ENCODE measurements around the gene KIF2A. TPM values are rescaled to one million over a fixed set of nuclear protein-coding genes. Genes with fewer than 3 reads are reported as not detected.

KIF2A gene
- total RNA-seq, 4 donors from 2014 or later: 36.5 to 45.6 (median 41.9) TPM

GRCh38 chr5:62340979-62341378, 35.0 kb downstream of the KIF2A start:
- TF ChIP-seq, protein P1, sequence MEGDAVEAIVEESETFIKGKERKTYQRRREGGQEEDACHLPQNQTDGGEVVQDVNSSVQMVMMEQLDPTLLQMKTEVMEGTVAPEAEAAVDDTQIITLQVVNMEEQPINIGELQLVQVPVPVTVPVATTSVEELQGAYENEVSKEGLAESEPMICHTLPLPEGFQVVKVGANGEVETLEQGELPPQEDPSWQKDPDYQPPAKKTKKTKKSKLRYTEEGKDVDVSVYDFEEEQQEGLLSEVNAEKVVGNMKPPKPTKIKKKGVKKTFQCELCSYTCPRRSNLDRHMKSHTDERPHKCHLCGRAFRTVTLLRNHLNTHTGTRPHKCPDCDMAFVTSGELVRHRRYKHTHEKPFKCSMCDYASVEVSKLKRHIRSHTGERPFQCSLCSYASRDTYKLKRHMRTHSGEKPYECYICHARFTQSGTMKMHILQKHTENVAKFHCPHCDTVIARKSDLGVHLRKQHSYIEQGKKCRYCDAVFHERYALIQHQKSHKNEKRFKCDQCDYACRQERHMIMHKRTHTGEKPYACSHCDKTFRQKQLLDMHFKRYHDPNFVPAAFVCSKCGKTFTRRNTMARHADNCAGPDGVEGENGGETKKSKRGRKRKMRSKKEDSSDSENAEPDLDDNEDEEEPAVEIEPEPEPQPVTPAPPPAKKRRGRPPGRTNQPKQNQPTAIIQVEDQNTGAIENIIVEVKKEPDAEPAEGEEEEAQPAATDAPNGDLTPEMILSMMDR (IDR thresholded peaks at IDR 0.05; ENCODE audit: low read depth): no peak

GRCh38 chr5:62341783-62342475, 35.9 kb downstream of the KIF2A start:
- TF ChIP-seq, protein P1 (IDR thresholded peaks at IDR 0.05; ENCODE audit: low read depth): no peak

GRCh38 chr5:62342476-62342837, 36.5 kb downstream of the KIF2A start:
- TF ChIP-seq, protein P1 (IDR thresholded peaks at IDR 0.05; ENCODE audit: low read depth): no peak

GRCh38 chr5:62343428-62343827, 37.4 kb downstream of the KIF2A start:
- TF ChIP-seq, protein P1 (IDR thresholded peaks at IDR 0.05; ENCODE audit: low read depth): no peak

DNA sequence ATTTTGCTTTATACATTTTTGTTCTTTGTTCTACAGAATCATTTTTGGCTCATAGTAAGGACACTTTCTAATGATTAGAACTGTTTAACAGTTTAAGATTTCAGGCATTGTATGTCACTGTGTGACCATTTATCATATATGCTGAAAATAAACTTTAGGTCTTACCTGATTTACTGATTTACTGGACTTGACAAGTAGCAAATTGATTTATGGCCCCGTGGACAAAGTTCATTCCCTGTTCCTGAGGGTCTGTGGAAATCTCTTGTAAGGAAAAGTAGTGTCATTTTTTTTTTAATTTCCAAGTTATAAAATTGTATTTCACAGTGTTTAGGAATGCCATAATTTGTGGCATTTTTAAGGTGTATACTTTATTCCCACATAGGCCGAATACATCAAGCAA, 40.7 kb downstream of the KIF2A start:
- TF ChIP-seq, protein P1 (IDR thresholded peaks at IDR 0.05; ENCODE audit: low read depth): no peak

- TF ChIP-seq, protein P1 (IDR thresholded peaks at IDR 0.05; ENCODE audit: low read depth): no peak
These were observed 41.9 kb downstream of the KIF2A start for GRCh38 chr5:62347928-62348327.

- TF ChIP-seq, protein P1 (IDR thresholded peaks at IDR 0.05; ENCODE audit: low read depth): no peak
These were observed 42.9 kb downstream of the KIF2A start for GRCh38 chr5:62348723-62349481.

Measured in subcutaneous adipose tissue (tissue), 4 donors.